ENCODE measurements around the gene SCAP. TPM values are rescaled to one million over a fixed set of nuclear protein-coding genes. Genes with fewer than 3 reads are reported as not detected.

SCAP gene
- total and polyA plus RNA-seq, 2 of the 4 experiments (the other 2 are of a cell fraction): 25.3 to 34.6 TPM

- H3K36me3 ChIP-seq (ENCODE audit: control insufficient read depth, insufficient read depth, low read length): no peaks in the 10 kb centered on the region
- H2BK15ac ChIP-seq (ENCODE audit: low read depth, low read length): no peak overlapping the region
- H3K4ac ChIP-seq (ENCODE audit: low read depth, low read length): no peak overlapping the region
- no peak overlapping the region for H2BK20ac ChIP-seq (ENCODE audit: low read depth, low read length)
- H3K23ac ChIP-seq (ENCODE audit: low read depth, low read length): no peak overlapping the region
- no peak overlapping the region for H4K5ac ChIP-seq (ENCODE audit: low read depth, low read length)
- H4K8ac ChIP-seq (ENCODE audit: low read depth in 2 of 2, low read length in 2 of 2): no peak overlapping the region
- in situ Hi-C loops (cut with MboI; ENCODE audit: low sequenced_read_pairs) (loop anchor here (5.0 kb wide), 1 partner anchor 265 kb away; no protein-coding TSS in a partner anchor), intact Hi-C loops (cut with micrococcal nuclease) (loop anchor here (1.0 to 10.0 kb wide), 4 partner anchors 70 to 632 kb away; no protein-coding TSS in a partner anchor), dilution Hi-C loops (cut with HindIII; ENCODE audit: low sequenced_read_pairs, unreplicated experiment) (no loop called here)
- no peak overlapping the region for H3K4me2 ChIP-seq (ENCODE audit: low read depth, low read length)
- no peak overlapping the region for H3K27ac ChIP-seq (ENCODE audit: insufficient read depth, low read length)
- no peak overlapping the region for H3K9ac ChIP-seq (ENCODE audit: low read depth, low read length)
- no peak overlapping the region for H2BK120ac ChIP-seq (ENCODE audit: low read depth, low read length)
- DNase-seq (peak; percentile 91), ATAC-seq (ENCODE audit: low read depth) (peak; percentile 99)
- H2AK5ac ChIP-seq (ENCODE audit: low read depth, low read length): 0 out of 2 replicates have a peak overlapping the region, but pooled peaks have one; percentile 28
- H2AK9ac ChIP-seq (replicated peaks; ENCODE audit: low read depth, low read length, poor library complexity): no peak overlapping the region
- no TSS peak for BruUV-seq (replicated peaks)
- CTCF ChIA-PET: interaction anchor here (0.5 to 1.8 kb wide), 10 partner anchors 8 to 1755 kb away, joined by 3 to 10 read pairs (median 4); no protein-coding TSS in a partner anchor
- no peaks in the 10 kb centered on the region for H3K4me1 ChIP-seq (ENCODE audit: control insufficient read depth, insufficient read depth, low read length)
- no peaks in the 10 kb centered on the region for H3K9me1 ChIP-seq (ENCODE audit: insufficient read depth, low read length)
- no peak overlapping the region for H2BK5ac ChIP-seq (ENCODE audit: low read depth, low read length, poor library complexity, severe bottlenecking)
- H3K56ac ChIP-seq (ENCODE audit: extremely low read depth, insufficient read depth, low read length): no peak overlapping the region
- H3K79me1 ChIP-seq (ENCODE audit: low read depth in 1 of 2, low read length in 2 of 2): no peaks in the 10 kb centered on the region
- H4K20me1 ChIP-seq (ENCODE audit: insufficient read depth, low read length): no peaks in the 10 kb centered on the region
- no peak overlapping the region for H3K18ac ChIP-seq (ENCODE audit: low read depth, low read length)
- WGBS, 2 experiments (ENCODE audit: extremely low coverage in 2 of 2, insufficient read length in 1 of 2): 41% methylated on average over 7 of the region's 15 CpGs; no CpG with 5 or more reads in 1 of the 2 experiments
- POLR2A ChIA-PET (ENCODE audit: unreplicated experiment): interaction anchor here (0.5 kb wide), 1 partner anchor 306 kb away, joined by 6 read pairs; no protein-coding TSS in a partner anchor
- H3K4me3 ChIP-seq (ENCODE audit: insufficient read depth, low read depth, low read length): no peak overlapping the region
- H3K9me3 ChIP-seq (ENCODE audit: control insufficient read depth, insufficient read depth, low read length): no peaks in the 10 kb centered on the region
- H2AFZ ChIP-seq (replicated peaks; ENCODE audit: low read length, poor library complexity): peak overlapping the region; percentile 81
- H3K27me3 ChIP-seq (ENCODE audit: control insufficient read depth, insufficient read depth, low read length): no peaks in the 10 kb centered on the region
- no peak overlapping the region for H3K14ac ChIP-seq (replicated peaks; ENCODE audit: low read depth, low read length)
- H4K91ac ChIP-seq (ENCODE audit: insufficient read depth, low read depth, low read length): no peak overlapping the region
- TF ChIP-seq RCOR1 (IDR thresholded peaks at IDR 0.05; ENCODE audit: insufficient replicate concordance, low read length) (no peak), CEBPB (IDR thresholded peaks at IDR 0.05; ENCODE audit: low read depth, low read length) (peak; percentile 73), RAD21 (IDR thresholded peaks at IDR 0.05; ENCODE audit: low read length) (peak; percentile 98), NFE2L2 (IDR thresholded peaks at IDR 0.05; ENCODE audit: low read depth, low read length) (no peak), BHLHE40 (IDR thresholded peaks at IDR 0.05; ENCODE audit: low read depth, low read length) (peak; percentile 88), MAFK (IDR thresholded peaks at IDR 0.05; ENCODE audit: low read depth, low read length) (0 out of 2 replicates have a peak, but pooled peaks have one; percentile 16), CTCF (conservative IDR thresholded peaks at IDR 0.05; ENCODE audit: low read depth, low read length) (peak; percentile 94), CHD1 (IDR thresholded peaks at IDR 0.05; ENCODE audit: low read depth, low read length) (peak; percentile 61; the same call in 1 of the 2 replicates), RFX5 (IDR thresholded peaks at IDR 0.05; ENCODE audit: low read depth, low read length) (no peak), SMC3 (IDR thresholded peaks at IDR 0.05; ENCODE audit: low read depth, low read length) (peak; percentile 99), MAZ (IDR thresholded peaks at IDR 0.05; ENCODE audit: borderline replicate concordance, low read depth, low read length) (no peak), ELK1 (IDR thresholded peaks at IDR 0.05; ENCODE audit: borderline replicate concordance, low read depth, low read length) (no peak), USF2 (IDR thresholded peaks at IDR 0.05; ENCODE audit: low read depth, low read length) (peak; percentile 95)
Observed at GRCh38 chr3:47522082-47522987, 46.6 kb upstream of the SCAP start.

All from IMR-90 (cell line).